ENCODE measurements around the gene SLC16A10. TPM values are rescaled to one million over a fixed set of nuclear protein-coding genes. Genes with fewer than 3 reads are reported as not detected.
"Not testable (repeated sequence)": the region's sequence is repeated elsewhere in the genome, so short reads cannot be mapped to it uniquely, and the experiment has no call there.

SLC16A10 gene
- polyA plus RNA-seq, 1 donor: 22.4 TPM

- H3K4me3 ChIP-seq (ENCODE audit: low read length): peak overlapping the region; percentile 58
- H3K27me3 ChIP-seq (ENCODE audit: control insufficient read depth, insufficient read depth, low read length): peaks cover 9% of the 10 kb centered on the region
- DNase-seq: no peak
- WGBS (ENCODE audit: insufficient coverage, low lambda C conversion rate): 26% methylated on average over 3 of the region's 5 CpGs
- H3K36me3 ChIP-seq (ENCODE audit: control insufficient read depth, insufficient read depth, low read length): no peaks in the 10 kb centered on the region
- H3K27ac ChIP-seq (ENCODE audit: low read length): no peak overlapping the region
- H3K4me1 ChIP-seq (ENCODE audit: control insufficient read depth, insufficient read depth, low read length): no peaks in the 10 kb centered on the region
- H3K9me3 ChIP-seq (ENCODE audit: control insufficient read depth, low read depth, low read length): no peaks in the 10 kb centered on the region
Measured at GRCh38 chr6:111086685-111087084, 618 bp upstream of the SLC16A10 start.

- WGBS (ENCODE audit: insufficient coverage, low lambda C conversion rate): no CpG with 5 or more reads among the region's 54 CpGs
- H3K27me3 ChIP-seq (ENCODE audit: control insufficient read depth, insufficient read depth, low read length): peaks cover 9% of the 10 kb centered on the region
- no peaks in the 10 kb centered on the region for H3K4me1 ChIP-seq (ENCODE audit: control insufficient read depth, insufficient read depth, low read length)
- no peaks in the 10 kb centered on the region for H3K36me3 ChIP-seq (ENCODE audit: control insufficient read depth, insufficient read depth, low read length)
- no peaks in the 10 kb centered on the region for H3K9me3 ChIP-seq (ENCODE audit: control insufficient read depth, low read depth, low read length)
- H3K4me3 ChIP-seq (ENCODE audit: low read length): peak overlapping the region; percentile 58
- peak overlapping the region; percentile 7 for H3K27ac ChIP-seq (ENCODE audit: low read length)
- DNase-seq: peak; percentile 31 to 75
Measured at GRCh38 chr6:111087871-111088667, 766 bp downstream of the SLC16A10 start.

DNA sequence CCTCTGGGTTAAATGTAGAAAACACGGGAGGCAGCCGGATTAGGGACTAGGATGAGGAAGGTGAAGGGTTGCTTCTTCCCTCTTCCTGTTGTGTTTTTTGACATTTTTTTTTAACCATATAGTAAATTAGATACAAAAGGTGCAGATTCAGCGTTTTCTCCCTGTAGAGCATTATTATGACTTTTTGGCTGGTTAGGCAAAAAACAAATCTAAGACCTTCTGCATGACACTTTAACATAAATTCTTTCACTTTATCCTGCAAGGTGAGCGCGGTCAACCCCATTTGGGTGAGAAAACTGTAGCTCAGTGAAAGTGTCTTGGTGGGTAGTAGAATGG lies 1.3 kb downstream of the SLC16A10 start:
- WGBS (ENCODE audit: insufficient coverage, low lambda C conversion rate): no CpG with 5 or more reads among the region's 5 CpGs
- no peak for DNase-seq
- peak overlapping the region; percentile 58 for H3K4me3 ChIP-seq (ENCODE audit: low read length)
- H3K27ac ChIP-seq (ENCODE audit: low read length): peak overlapping the region; percentile 7
- H3K9me3 ChIP-seq (ENCODE audit: control insufficient read depth, low read depth, low read length): no peaks in the 10 kb centered on the region
- H3K4me1 ChIP-seq (ENCODE audit: control insufficient read depth, insufficient read depth, low read length): no peaks in the 10 kb centered on the region
- H3K27me3 ChIP-seq (ENCODE audit: control insufficient read depth, insufficient read depth, low read length): peaks cover 9% of the 10 kb centered on the region
- H3K36me3 ChIP-seq (ENCODE audit: control insufficient read depth, insufficient read depth, low read length): no peaks in the 10 kb centered on the region

DNA sequence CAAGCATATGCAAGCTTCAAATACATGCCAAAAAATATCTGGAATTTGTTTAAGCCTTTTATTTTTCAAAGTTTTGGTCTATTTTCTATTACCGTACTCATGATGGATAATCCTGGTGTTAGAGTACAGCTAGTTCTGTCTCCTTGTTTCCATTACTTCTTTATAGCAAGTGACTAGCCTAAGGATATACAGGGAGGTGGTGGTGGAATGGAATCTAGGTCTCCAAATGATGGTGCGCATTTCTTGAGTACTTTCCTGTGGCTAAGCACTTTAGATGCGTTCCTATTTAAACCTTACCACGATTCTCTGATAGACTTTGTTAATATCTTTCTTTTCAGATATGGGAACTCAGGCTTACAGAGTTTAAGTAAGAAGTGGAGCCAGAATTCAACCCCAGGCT lies 3.5 kb downstream of the SLC16A10 start:
- peaks cover 7% of the 10 kb centered on the region for H3K27me3 ChIP-seq (ENCODE audit: control insufficient read depth, insufficient read depth, low read length)
- no peaks in the 10 kb centered on the region for H3K36me3 ChIP-seq (ENCODE audit: control insufficient read depth, insufficient read depth, low read length)
- no peaks in the 10 kb centered on the region for H3K9me3 ChIP-seq (ENCODE audit: control insufficient read depth, low read depth, low read length)
- no peak overlapping the region for H3K4me3 ChIP-seq (ENCODE audit: low read length)
- 79% methylated on average over 2 of the region's 4 CpGs for WGBS (ENCODE audit: insufficient coverage, low lambda C conversion rate)
- no peaks in the 10 kb centered on the region for H3K4me1 ChIP-seq (ENCODE audit: control insufficient read depth, insufficient read depth, low read length)
- H3K27ac ChIP-seq (ENCODE audit: low read length): no peak overlapping the region
- DNase-seq: no peak

DNA sequence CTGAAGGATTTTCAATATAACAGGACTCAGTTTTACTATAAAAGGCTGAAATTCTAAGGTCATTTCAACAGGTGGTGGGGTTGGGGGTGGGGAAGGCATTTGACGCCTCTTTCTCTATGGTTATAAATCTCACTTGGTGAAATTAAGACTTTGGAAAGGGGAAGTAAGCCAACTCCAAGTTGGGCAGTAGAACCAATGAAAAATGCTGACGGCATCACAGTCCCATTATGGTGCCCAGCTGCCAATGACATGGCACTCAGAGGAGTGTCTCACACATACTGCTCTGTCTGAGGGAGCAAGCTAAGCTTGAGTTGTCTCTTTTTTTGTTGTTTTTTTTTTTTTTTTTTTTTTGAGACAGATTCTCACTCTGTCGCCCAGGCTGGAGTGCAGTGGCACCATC lies 4.7 kb downstream of the SLC16A10 start:
- H3K9me3 ChIP-seq (ENCODE audit: control insufficient read depth, low read depth, low read length): no peaks in the 10 kb centered on the region
- no peaks in the 10 kb centered on the region for H3K36me3 ChIP-seq (ENCODE audit: control insufficient read depth, insufficient read depth, low read length)
- no peaks in the 10 kb centered on the region for H3K4me1 ChIP-seq (ENCODE audit: control insufficient read depth, insufficient read depth, low read length)
- WGBS (ENCODE audit: insufficient coverage, low lambda C conversion rate): 100% methylated on average over 1 of the region's 3 CpGs
- DNase-seq: no peak
- H3K27me3 ChIP-seq (ENCODE audit: control insufficient read depth, insufficient read depth, low read length): peaks cover 4% of the 10 kb centered on the region
- no peak overlapping the region for H3K27ac ChIP-seq (ENCODE audit: low read length)
- H3K4me3 ChIP-seq (ENCODE audit: low read length): no peak overlapping the region

DNA sequence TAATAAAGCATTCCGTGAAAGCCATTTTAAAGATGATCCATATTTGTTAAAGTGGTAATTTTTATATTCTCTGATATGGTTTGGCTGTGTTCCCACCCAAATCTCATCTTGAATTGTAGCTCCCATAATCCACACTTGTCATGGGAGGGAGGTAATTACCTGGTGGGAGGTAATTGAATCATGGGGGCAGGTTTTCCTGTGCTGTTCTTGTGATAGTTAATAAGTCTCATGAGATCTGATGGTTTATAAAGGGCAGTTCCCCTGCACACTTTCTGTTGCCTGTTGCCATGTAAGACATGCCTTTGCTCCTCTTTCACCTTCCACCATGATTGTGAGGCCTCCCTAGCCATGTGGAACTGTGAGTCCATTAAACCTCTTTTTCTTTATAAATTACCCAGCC lies 8.2 kb downstream of the SLC16A10 start:
- not testable (repeated sequence) for DNase-seq; H3K27me3 ChIP-seq (ENCODE audit: control insufficient read depth, insufficient read depth, low read length); H3K36me3 ChIP-seq (ENCODE audit: control insufficient read depth, insufficient read depth, low read length); H3K4me3 ChIP-seq (ENCODE audit: low read length); H3K4me1 ChIP-seq (ENCODE audit: control insufficient read depth, insufficient read depth, low read length); H3K9me3 ChIP-seq (ENCODE audit: control insufficient read depth, low read depth, low read length); H3K27ac ChIP-seq (ENCODE audit: low read length)
- WGBS (ENCODE audit: insufficient coverage, low lambda C conversion rate): no CpG with 5 or more reads among the region's 1 CpG

GRCh38 chr6:111096246-111096645 lies 8.9 kb downstream of the SLC16A10 start:
- peak in 1 of 2 donors; percentile 27 for DNase-seq
- Histone ChIP-seq H3K27me3 (ENCODE audit: control insufficient read depth, insufficient read depth, low read length) (no peaks in the 10 kb centered on the region), H3K4me1 (ENCODE audit: control insufficient read depth, insufficient read depth, low read length) (no peaks in the 10 kb centered on the region), H3K27ac (ENCODE audit: low read length) (no peak overlapping the region), H3K9me3 (ENCODE audit: control insufficient read depth, low read depth, low read length) (no peaks in the 10 kb centered on the region), H3K4me3 (ENCODE audit: low read length) (no peak overlapping the region), H3K36me3 (ENCODE audit: control insufficient read depth, insufficient read depth, low read length) (no peaks in the 10 kb centered on the region)
- no CpG with 5 or more reads among the region's 3 CpGs for WGBS (ENCODE audit: insufficient coverage, low lambda C conversion rate)

DNA sequence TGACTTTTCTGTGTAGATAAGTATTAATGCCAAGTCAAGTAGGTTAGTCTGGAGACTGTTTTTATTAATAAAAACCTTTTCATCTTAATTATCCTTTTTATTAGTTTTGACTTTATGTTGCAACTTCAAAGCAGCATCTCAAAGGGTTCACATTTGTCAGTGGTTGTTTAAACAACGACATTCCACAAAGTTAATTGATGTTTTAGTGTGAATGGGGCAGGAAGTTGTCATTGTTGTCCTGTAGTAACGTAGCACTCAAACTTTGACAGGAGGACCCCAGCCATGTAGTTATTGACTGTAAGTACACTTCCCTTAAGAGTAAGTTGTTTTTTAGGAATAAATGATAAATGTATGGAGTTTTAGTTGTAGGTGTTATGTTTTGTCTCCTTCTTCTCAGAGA lies 11.3 kb downstream of the SLC16A10 start:
- no peak overlapping the region for H3K4me3 ChIP-seq (ENCODE audit: low read length)
- no peak for DNase-seq
- H3K27ac ChIP-seq (ENCODE audit: low read length): no peak overlapping the region
- no peaks in the 10 kb centered on the region for H3K9me3 ChIP-seq (ENCODE audit: control insufficient read depth, low read depth, low read length)
- no peaks in the 10 kb centered on the region for H3K27me3 ChIP-seq (ENCODE audit: control insufficient read depth, insufficient read depth, low read length)
- H3K36me3 ChIP-seq (ENCODE audit: control insufficient read depth, insufficient read depth, low read length): peaks cover 3% of the 10 kb centered on the region
- no CpG with 5 or more reads among the region's 2 CpGs for WGBS (ENCODE audit: insufficient coverage, low lambda C conversion rate)
- peaks cover 3% of the 10 kb centered on the region for H3K4me1 ChIP-seq (ENCODE audit: control insufficient read depth, insufficient read depth, low read length)

GRCh38 chr6:111101987-111102386 lies 14.7 kb downstream of the SLC16A10 start:
- WGBS (ENCODE audit: insufficient coverage, low lambda C conversion rate): 14% methylated on average over 1 of the region's 3 CpGs
- H3K27ac ChIP-seq (ENCODE audit: low read length): no peak overlapping the region
- H3K36me3 ChIP-seq (ENCODE audit: control insufficient read depth, insufficient read depth, low read length): peaks cover 7% of the 10 kb centered on the region
- DNase-seq: peak in 1 of 2 donors; percentile 23
- no peaks in the 10 kb centered on the region for H3K27me3 ChIP-seq (ENCODE audit: control insufficient read depth, insufficient read depth, low read length)
- H3K4me1 ChIP-seq (ENCODE audit: control insufficient read depth, insufficient read depth, low read length): peaks cover 11% of the 10 kb centered on the region
- H3K4me3 ChIP-seq (ENCODE audit: low read length): no peak overlapping the region
- H3K9me3 ChIP-seq (ENCODE audit: control insufficient read depth, low read depth, low read length): no peaks in the 10 kb centered on the region

DNA sequence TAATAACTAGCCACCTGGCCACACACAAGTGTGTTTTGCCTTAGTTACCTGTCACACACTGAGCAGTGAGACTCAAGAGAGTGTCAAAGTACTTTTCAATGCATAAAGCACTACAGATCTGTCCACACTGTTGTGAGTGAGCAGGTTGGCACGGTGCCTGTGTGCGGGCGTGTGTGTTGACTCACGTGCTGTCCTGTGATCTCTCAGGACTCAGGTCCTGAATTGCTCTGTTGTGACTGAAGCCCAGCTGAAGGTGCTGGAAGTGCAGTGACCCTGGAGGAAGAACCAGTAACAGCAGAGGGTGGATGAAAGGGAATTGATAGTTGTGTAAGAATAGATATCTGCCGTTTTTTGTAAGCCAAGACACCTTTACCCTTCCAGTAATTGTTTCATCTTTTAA lies 18.3 kb downstream of the SLC16A10 start:
- peak; percentile 91 to 94 for DNase-seq
- Histone ChIP-seq H3K4me3 (ENCODE audit: low read length) (no peak overlapping the region), H3K4me1 (ENCODE audit: control insufficient read depth, insufficient read depth, low read length) (peaks cover 11% of the 10 kb centered on the region), H3K36me3 (ENCODE audit: control insufficient read depth, insufficient read depth, low read length) (peaks cover 7% of the 10 kb centered on the region), H3K27ac (ENCODE audit: low read length) (peak overlapping the region; percentile 84), H3K27me3 (ENCODE audit: control insufficient read depth, insufficient read depth, low read length) (no peaks in the 10 kb centered on the region), H3K9me3 (ENCODE audit: control insufficient read depth, low read depth, low read length) (peaks cover 7% of the 10 kb centered on the region)
- no CpG with 5 or more reads among the region's 5 CpGs for WGBS (ENCODE audit: insufficient coverage, low lambda C conversion rate)

DNA sequence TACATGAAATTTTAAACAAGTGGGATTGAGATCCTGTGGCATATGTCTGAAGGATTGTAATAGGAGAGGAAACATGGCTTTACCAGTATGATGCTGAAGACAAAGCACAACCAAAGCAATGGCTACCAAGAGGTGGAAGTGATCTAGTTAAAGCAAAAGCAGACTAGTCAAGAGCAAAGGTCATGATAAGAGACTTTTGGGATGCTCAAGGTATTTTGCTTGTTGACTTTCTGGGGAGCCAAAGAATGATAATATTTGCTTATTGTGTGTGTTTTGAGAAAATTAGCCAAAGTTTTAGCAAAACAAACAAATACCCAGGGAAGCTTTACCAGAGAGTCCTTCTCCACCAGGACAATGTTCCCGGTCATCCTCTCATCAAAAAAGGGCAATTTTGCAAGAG lies 20.3 kb downstream of the SLC16A10 start:
- H3K27me3 ChIP-seq (ENCODE audit: control insufficient read depth, insufficient read depth, low read length): no peaks in the 10 kb centered on the region

More for the DNA sequence above, 20.3 kb downstream of the SLC16A10 start:
- Histone ChIP-seq H3K4me3 (ENCODE audit: low read length) (no peak overlapping the region), H3K4me1 (ENCODE audit: control insufficient read depth, insufficient read depth, low read length) (peaks cover 8% of the 10 kb centered on the region), H3K27ac (ENCODE audit: low read length) (no peak overlapping the region), H3K36me3 (ENCODE audit: control insufficient read depth, insufficient read depth, low read length) (peaks cover 7% of the 10 kb centered on the region), H3K9me3 (ENCODE audit: control insufficient read depth, low read depth, low read length) (peaks cover 7% of the 10 kb centered on the region)
- WGBS (ENCODE audit: insufficient coverage, low lambda C conversion rate): 100% methylated on average over 1 of the region's 1 CpG
- DNase-seq: no peak

Measured in large intestine (tissue), 3 donors.